Measurements from ENCODE around the gene FAM13A.
"Not testable (repeated sequence)": the region's sequence is repeated elsewhere in the genome, so short reads cannot be mapped to it uniquely, and the experiment has no call there.

Gene FAM13A

GRCh38 chr4:88860586-88860985 is 196.4 kb downstream of the FAM13A start:
- in situ Hi-C loops (cut with HindIII; ENCODE audit: low sequenced_read_pairs), result no loop called here

GRCh38 chr4:88859191-88859812 is 197.7 kb downstream of the FAM13A start:
- in situ Hi-C loops (cut with HindIII; ENCODE audit: low sequenced_read_pairs), result no loop called here

- in situ Hi-C loops (cut with HindIII; ENCODE audit: low sequenced_read_pairs), result no loop called here
Observed at GRCh38 chr4:88858752-88859151, 198.2 kb downstream of the FAM13A start.

GRCh38 chr4:88857588-88857987 is 199.4 kb downstream of the FAM13A start:
- in situ Hi-C loops (cut with HindIII; ENCODE audit: low sequenced_read_pairs), result no loop called here

GRCh38 chr4:88854481-88854880 is 202.5 kb downstream of the FAM13A start:
- in situ Hi-C loops (cut with HindIII; ENCODE audit: low sequenced_read_pairs), result no loop called here

GRCh38 chr4:88853583-88853982 is 203.4 kb downstream of the FAM13A start:
- in situ Hi-C loops (cut with HindIII; ENCODE audit: low sequenced_read_pairs), result not testable (repeated sequence)

GRCh38 chr4:88846206-88846790 is 210.7 kb downstream of the FAM13A start:
- in situ Hi-C loops (cut with HindIII; ENCODE audit: low sequenced_read_pairs), result no loop called here

- in situ Hi-C loops (cut with HindIII; ENCODE audit: low sequenced_read_pairs), result no loop called here
Observed at GRCh38 chr4:88843067-88843685, 213.8 kb downstream of the FAM13A start.

GRCh38 chr4:88841635-88842034 is 215.3 kb downstream of the FAM13A start:
- in situ Hi-C loops (cut with HindIII; ENCODE audit: low sequenced_read_pairs), result no loop called here

GRCh38 chr4:88836216-88836615 is 220.8 kb downstream of the FAM13A start:
- in situ Hi-C loops (cut with HindIII; ENCODE audit: low sequenced_read_pairs), result no loop called here

GRCh38 chr4:88831031-88831430 is 226.0 kb downstream of the FAM13A start:
- in situ Hi-C loops (cut with HindIII; ENCODE audit: low sequenced_read_pairs), result no loop called here

- in situ Hi-C loops (cut with HindIII; ENCODE audit: low sequenced_read_pairs), result no loop called here
Observed at GRCh38 chr4:88830598-88830997, 226.4 kb downstream of the FAM13A start.

- in situ Hi-C loops (cut with HindIII; ENCODE audit: low sequenced_read_pairs), result no loop called here
Observed at GRCh38 chr4:88828842-88829571, 228.0 kb downstream of the FAM13A start.

- in situ Hi-C loops (cut with HindIII; ENCODE audit: low sequenced_read_pairs), result no loop called here
Observed at GRCh38 chr4:88827442-88827841, 229.5 kb downstream of the FAM13A start.

GRCh38 chr4:88826771-88827170 is 230.2 kb downstream of the FAM13A start:
- in situ Hi-C loops (cut with HindIII; ENCODE audit: low sequenced_read_pairs), result no loop called here

- in situ Hi-C loops (cut with HindIII; ENCODE audit: low sequenced_read_pairs), result no loop called here
Observed at GRCh38 chr4:88825931-88826330, 231.1 kb downstream of the FAM13A start.

- in situ Hi-C loops (cut with HindIII; ENCODE audit: low sequenced_read_pairs), result loop anchor here (25.0 kb wide), 1 partner anchor 189 kb away; no protein-coding TSS in a partner anchor
Observed at GRCh38 chr4:88823058-88823919, 233.7 kb downstream of the FAM13A start.

- in situ Hi-C loops (cut with HindIII; ENCODE audit: low sequenced_read_pairs), result loop anchor here (25.0 kb wide), 1 partner anchor 190 kb away; no protein-coding TSS in a partner anchor
Observed at GRCh38 chr4:88822034-88822789, 234.8 kb downstream of the FAM13A start.

- in situ Hi-C loops (cut with HindIII; ENCODE audit: low sequenced_read_pairs), result loop anchor here (25.0 kb wide), 1 partner anchor 191 kb away; no protein-coding TSS in a partner anchor
Observed at GRCh38 chr4:88821522-88821921, 235.5 kb downstream of the FAM13A start.

Measured in DLD1 (cell line).